D721Med (cell line): ENCODE results near the gene UQCR11.
A peak's percentile ranks its signal among the peaks of the same experiment; 100 is the strongest.

Experiments
- DNase-seq: peaks from one replicate; pipeline ENCODE4 v3.0.0; 2011; ENCODE audit warnings: low spot score; ENCODE audit not compliant: insufficient read length
- FAIRE-seq: peaks from 2 replicates; lab custom pipeline; 2011; peaks lifted over from hg19 to GRCh38; lab: Jason Lieb, UNC
- CTCF ChIP-seq: IDR thresholded peaks from 2 replicates; pipeline ENCODE4 v1.5.1; 2012; ENCODE audit warnings: mild to moderate bottlenecking, control low read depth; ENCODE audit not compliant: insufficient read depth; ENCODE audit errors: missing control alignments

UQCR11 gene

GRCh38 chr19:1621021-1621420, 15.8 kb upstream of the UQCR11 start:
- DNase-seq (no peak), FAIRE-seq (no peak)
- TF ChIP-seq CTCF: no peak

- TF ChIP-seq CTCF: no peak
- FAIRE-seq (no peak), DNase-seq (no peak)
These were observed 15.2 kb upstream of the UQCR11 start for GRCh38 chr19:1620502-1620901.

GRCh38 chr19:1619703-1620102, 14.4 kb upstream of the UQCR11 start:
- no peak for TF ChIP-seq CTCF
- DNase-seq (no peak), FAIRE-seq (no peak)

GRCh38 chr19:1619094-1619439, 13.8 kb upstream of the UQCR11 start:
- FAIRE-seq (no peak), DNase-seq (no peak)
- TF ChIP-seq CTCF: no peak

GRCh38 chr19:1618157-1619093, 13.2 kb upstream of the UQCR11 start:
- TF ChIP-seq CTCF: peak; percentile 39
- FAIRE-seq (no peak), DNase-seq (no peak)

- FAIRE-seq (no peak), DNase-seq (no peak)
- no peak for TF ChIP-seq CTCF
These were observed 11.6 kb upstream of the UQCR11 start for GRCh38 chr19:1616875-1617274.

GRCh38 chr19:1616396-1616795, 11.1 kb upstream of the UQCR11 start:
- FAIRE-seq (no peak), DNase-seq (no peak)
- no peak for TF ChIP-seq CTCF
